GM13977 (cell line): ENCODE data around the gene TRAPPC12.
"Not testable (repeated sequence)": the region's sequence is repeated elsewhere in the genome, so short reads cannot be mapped to it uniquely, and the experiment has no call there.

Experiments used
- DNase-seq: peaks from one replicate; pipeline ENCODE4 v3.0.0; 2012; ENCODE audit warnings: low spot score
- CTCF ChIP-seq: IDR thresholded peaks from 2 replicates; pipeline ENCODE4 v1.5.1; 2012; ENCODE audit warnings: mild to moderate bottlenecking, control low read depth; ENCODE audit not compliant: insufficient read depth; ENCODE audit errors: extremely low read depth, missing control alignments
- in situ Hi-C: fragments of 300-500 bp; cut with MboI; formaldehyde crosslinking; loops from one replicate; pipeline ENCODE4 v1.12.0; 2022; ENCODE audit warnings: low sequenced_read_pairs, low pct_unique_long_range_greater_than_20kb, mixed read lengths, inconsistent platforms; ENCODE audit not compliant: unreplicated experiment

TRAPPC12 gene

GRCh38 chr2:3368261-3368722 is 11.2 kb upstream of the TRAPPC12 start:
- in situ Hi-C loops = no loop called here

GRCh38 chr2:3369340-3370181 is 9.9 kb upstream of the TRAPPC12 start:
- in situ Hi-C loops = not testable (repeated sequence)

More at GRCh38 chr2:3368261-3368722, 11.2 kb upstream of the TRAPPC12 start:
- DNase-seq = no peak
- no peak for TF ChIP-seq CTCF

GRCh38 chr2:3376821-3377220 is 2.7 kb upstream of the TRAPPC12 start:
- DNase-seq = no peak
- TF ChIP-seq CTCF = no peak
- in situ Hi-C loops = no loop called here

More at GRCh38 chr2:3369340-3370181, 9.9 kb upstream of the TRAPPC12 start:
- DNase-seq = not testable (repeated sequence)

- TF ChIP-seq CTCF = no peak
- in situ Hi-C loops = no loop called here
- peak; percentile 68 for DNase-seq
These were observed 2.2 kb upstream of the TRAPPC12 start for GRCh38 chr2:3377279-3377611.

- peak; percentile 96 for DNase-seq
- no peak for TF ChIP-seq CTCF
- in situ Hi-C loops = no loop called here
These were observed 1.7 kb upstream of the TRAPPC12 start, which contains the start of gene EIPR1 for GRCh38 chr2:3377612-3378432. Gene EIPR1 (minus strand): TSS chr2:3377818. CDS start chr2:3377689, 129 bp downstream.

GRCh38 chr2:3379339-3379646 is 201 bp upstream of the TRAPPC12 start:
- in situ Hi-C loops = no loop called here
- DNase-seq = no peak
- no peak for TF ChIP-seq CTCF
